HepG2 (cell line): ENCODE results near the gene PEX12. TPM values are rescaled to one million over a fixed set of nuclear protein-coding genes. Genes with fewer than 3 reads are reported as not detected.
A peak's percentile ranks its signal among the peaks of the same experiment; 100 is the strongest.

ENCODE experiments used
- ARID2 ChIP-seq: sonication (generic); formaldehyde crosslinking; IDR thresholded peaks from 2 replicates; pipeline ENCODE4 v1.8.1; 2022; ENCODE audit warnings: mild to moderate bottlenecking, missing genetic modification reagents, borderline replicate concordance
- CEBPG ChIP-seq: IDR thresholded peaks from 2 replicates; pipeline ENCODE4 v1.6.1; 2016
- MAZ ChIP-seq, 2 experiments: sonication (generic) in 1 of 2; formaldehyde crosslinking in 1 of 2; IDR thresholded peaks; 2 replicates each; pipeline versions ENCODE4 v1.5.0 to v1.6.1; 2012 to 2020; ENCODE audit warnings: low read depth in 2 of 2, mild to moderate bottlenecking in 2 of 2, borderline replicate concordance in 1 of 2, improper control_type of control experiment in 1 of 2, low read length in 1 of 2, missing genetic modification reagents in 1 of 2, moderate library complexity in 1 of 2
- MXD4 ChIP-seq: IDR thresholded peaks from 2 replicates; pipeline ENCODE4 v1.6.1; 2016; ENCODE audit warnings: mild to moderate bottlenecking, missing biosample characterization, missing genetic modification reagents
- PAWR ChIP-seq: sonication (generic); formaldehyde crosslinking; IDR thresholded peaks from 2 replicates; pipeline ENCODE4 v1.4.0; 2020; ENCODE audit warnings: missing genetic modification reagents, mild to moderate bottlenecking, borderline replicate concordance
- RXRB ChIP-seq: IDR thresholded peaks from 2 replicates; pipeline ENCODE4 v1.6.1; 2016; ENCODE audit warnings: borderline replicate concordance, missing genetic modification reagents, missing compliant biosample characterization
- SALL2 ChIP-seq: sonication (generic); formaldehyde crosslinking; IDR thresholded peaks from 2 replicates; pipeline ENCODE4 v1.8.1; 2023; ENCODE audit warnings: mild to moderate bottlenecking, missing genetic modification reagents, inconsistent platforms
- SKI ChIP-seq: fragments of 450-650 bp; IDR thresholded peaks from one replicate; pipeline ENCODE4 v1.6.1; 2018; ENCODE audit warnings: mild to moderate bottlenecking; ENCODE audit not compliant: partially characterized antibody
- TCF12 ChIP-seq, 2 experiments: fragments of 450-650 bp in 1 of 2; sonication (generic) in 1 of 2; formaldehyde crosslinking in 1 of 2; IDR thresholded peaks; 2 replicates each; pipeline versions ENCODE4 v1.6.1 to v1.8.0; 2017 to 2022; ENCODE audit warnings: antibody characterized with exemption in 1 of 2, mild to moderate bottlenecking in 1 of 2, missing genetic modification reagents in 1 of 2, moderate library complexity in 1 of 2
- TMF1 ChIP-seq: sonication (generic); formaldehyde crosslinking; IDR thresholded peaks from 2 replicates; pipeline ENCODE4 v1.8.1; 2022; ENCODE audit warnings: low read depth, missing genetic modification reagents
- ZKSCAN8 ChIP-seq: IDR thresholded peaks from 2 replicates; pipeline ENCODE4 v1.6.1; 2016; ENCODE audit warnings: borderline replicate concordance, missing genetic modification reagents, missing compliant biosample characterization
- ZNF143 ChIP-seq: sonication (generic); formaldehyde crosslinking; IDR thresholded peaks from 2 replicates; pipeline ENCODE4 v1.4.0; 2020; ENCODE audit warnings: missing genetic modification reagents
- ZNF256 ChIP-seq: sonication (generic); formaldehyde crosslinking; conservative IDR thresholded peaks from 2 replicates; pipeline ENCODE4 v1.4.0; 2020; ENCODE audit warnings: missing genetic modification reagents
- ZNF552 ChIP-seq: sonication (generic); formaldehyde crosslinking; IDR thresholded peaks from 2 replicates; pipeline ENCODE4 v1.9.0; 2022; ENCODE audit warnings: missing genetic modification reagents, mild to moderate bottlenecking, borderline replicate concordance
- ZNF605 ChIP-seq: sonication (generic); formaldehyde crosslinking; IDR thresholded peaks from 2 replicates; pipeline ENCODE4 v1.8.0; 2022; ENCODE audit warnings: mild to moderate bottlenecking, missing genetic modification reagents
- ZNF615 ChIP-seq: sonication (generic); formaldehyde crosslinking; IDR thresholded peaks from 2 replicates; pipeline ENCODE4 v1.5.0; 2020; ENCODE audit warnings: mild to moderate bottlenecking, missing genetic modification reagents, borderline replicate concordance
- polyA plus RNA-seq, 8 experiments: library from polyadenylated mRNA; depleted of rRNA in 3 of 8; stranded (reverse) in 7 of 8; unstranded in 1 of 8; fragments of >200 nt; fragmentation: Illumina TruSeq in 4 of 8; extraction: Trizol in 4 of 8; gene quantifications; 2 replicates each; pipeline versions ENCODE4 v1.2.1 to v1.2.3, GENCODE V29; 2011 to 2016; ENCODE audit warnings: low read depth in 4 of 8, missing spikeins in 1 of 8, mixed read lengths in 1 of 8; ENCODE audit not compliant: insufficient read depth in 1 of 8
- total RNA-seq, 5 experiments: library from RNA; depleted of rRNA; stranded (reverse); fragments of >200 nt; fragmentation: Illumina TruSeq; extraction: Trizol; gene quantifications; 2 replicates each; pipeline ENCODE4 v1.2.3, GENCODE V29; 2016; ENCODE audit warnings: low read depth in 1 of 5
- TF ChIP-seq, protein P1 (sequence below): sonication (generic); formaldehyde crosslinking; IDR thresholded peaks from 2 replicates; pipeline ENCODE4 v1.4.0; 2020; ENCODE audit warnings: mild to moderate bottlenecking, missing genetic modification reagents
- TF ChIP-seq, protein P2 (sequence below): sonication (generic); formaldehyde crosslinking; IDR thresholded peaks from 2 replicates; pipeline ENCODE4 v1.4.0; 2020; ENCODE audit warnings: missing genetic modification reagents, borderline replicate concordance
- TF ChIP-seq, protein P3 (sequence below): IDR thresholded peaks from 2 replicates; pipeline ENCODE4 v1.6.1; 2016; ENCODE audit warnings: mild to moderate bottlenecking
- TF ChIP-seq, protein P4 (sequence below): sonication (generic); formaldehyde crosslinking; IDR thresholded peaks from 2 replicates; pipeline ENCODE4 v1.9.0; 2021; ENCODE audit warnings: missing genetic modification reagents, mild to moderate bottlenecking, borderline replicate concordance

The PEX12 gene
- total and polyA plus RNA-seq, 2 of the 13 experiments (the other 11 are each of a cell fraction or from before 2014, with no cell fraction given) = 5.1 to 11.9 TPM

DNA sequence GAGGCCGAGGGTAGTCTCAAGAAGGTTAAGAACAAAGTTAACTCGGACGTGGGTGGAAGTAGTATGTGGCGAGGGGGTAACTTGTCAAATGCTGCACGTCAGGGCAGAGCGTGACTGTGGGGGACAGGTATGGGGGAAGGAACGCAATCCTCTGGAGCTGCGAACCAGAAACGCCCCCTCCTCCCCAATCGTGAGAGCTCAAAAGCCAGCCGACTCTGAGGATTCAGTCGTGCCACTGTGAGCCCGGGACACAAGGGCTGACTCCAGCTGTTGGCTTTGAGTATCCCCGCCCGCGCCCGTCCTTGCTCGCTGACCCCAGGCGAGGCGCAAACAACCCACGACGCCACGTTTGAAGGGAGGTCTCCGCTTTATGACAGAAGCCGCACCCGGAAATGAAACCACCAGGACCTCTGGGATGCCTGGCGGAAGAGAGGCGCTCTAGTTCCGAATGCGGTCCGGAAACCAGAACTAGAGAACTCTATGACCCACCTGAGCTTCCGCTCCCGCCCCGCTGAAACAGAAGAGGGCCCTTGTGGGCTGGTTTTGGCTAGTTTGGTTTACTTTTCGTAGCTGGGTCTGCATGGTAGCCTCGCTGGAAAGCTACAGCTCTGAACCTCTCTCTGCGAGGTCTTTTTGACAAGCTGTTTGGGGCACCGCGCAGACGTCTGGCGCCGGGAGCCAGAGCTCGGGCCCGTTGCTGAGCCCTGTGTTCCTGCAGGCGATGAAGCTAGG, at the start of gene PEX12 (continued):
- TF ChIP-seq MAZ (IDR thresholded peaks at IDR 0.05; ENCODE audit: borderline replicate concordance, low read depth, low read length) (no peak; the same call in none of the 2 replicates), MAZ (CRISPR knock-in tag; IDR thresholded peaks at IDR 0.05; ENCODE audit: low read depth) (peak; percentile 49; the same call in 1 of the 2 replicates), TCF12 (IDR thresholded peaks at IDR 0.05) (no peak), TCF12 (CRISPR knock-in tag; IDR thresholded peaks at IDR 0.05) (no peak), RXRB (CRISPR knock-in tag) (peak; percentile 72; the same call in 1 of the 2 replicates), TMF1 (CRISPR knock-in tag) (no peak), ZNF605 (CRISPR knock-in tag) (peak; percentile 91), ZNF552 (peak; percentile 82; the same call in 1 of the 2 replicates), CEBPG (no peak), SALL2 (CRISPR knock-in tag) (peak; percentile 51; the same call in 1 of the 2 replicates), ARID2 (CRISPR knock-in tag) (no peak), ZNF256 (CRISPR knock-in tag) (peak; percentile 64), PAWR (no peak), ZKSCAN8 (0 out of 2 replicates have a peak, but pooled peaks have one; percentile 31), MXD4 (CRISPR knock-in tag) (peak; percentile 19; the same call in 1 of the 2 replicates), ZNF143 (CRISPR knock-in tag) (peak; percentile 86), ZNF615 (CRISPR knock-in tag) (no peak), SKI (no peak)
- TF ChIP-seq, protein P1, sequence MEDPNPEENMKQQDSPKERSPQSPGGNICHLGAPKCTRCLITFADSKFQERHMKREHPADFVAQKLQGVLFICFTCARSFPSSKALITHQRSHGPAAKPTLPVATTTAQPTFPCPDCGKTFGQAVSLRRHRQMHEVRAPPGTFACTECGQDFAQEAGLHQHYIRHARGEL = no peak
- TF ChIP-seq, protein P2, sequence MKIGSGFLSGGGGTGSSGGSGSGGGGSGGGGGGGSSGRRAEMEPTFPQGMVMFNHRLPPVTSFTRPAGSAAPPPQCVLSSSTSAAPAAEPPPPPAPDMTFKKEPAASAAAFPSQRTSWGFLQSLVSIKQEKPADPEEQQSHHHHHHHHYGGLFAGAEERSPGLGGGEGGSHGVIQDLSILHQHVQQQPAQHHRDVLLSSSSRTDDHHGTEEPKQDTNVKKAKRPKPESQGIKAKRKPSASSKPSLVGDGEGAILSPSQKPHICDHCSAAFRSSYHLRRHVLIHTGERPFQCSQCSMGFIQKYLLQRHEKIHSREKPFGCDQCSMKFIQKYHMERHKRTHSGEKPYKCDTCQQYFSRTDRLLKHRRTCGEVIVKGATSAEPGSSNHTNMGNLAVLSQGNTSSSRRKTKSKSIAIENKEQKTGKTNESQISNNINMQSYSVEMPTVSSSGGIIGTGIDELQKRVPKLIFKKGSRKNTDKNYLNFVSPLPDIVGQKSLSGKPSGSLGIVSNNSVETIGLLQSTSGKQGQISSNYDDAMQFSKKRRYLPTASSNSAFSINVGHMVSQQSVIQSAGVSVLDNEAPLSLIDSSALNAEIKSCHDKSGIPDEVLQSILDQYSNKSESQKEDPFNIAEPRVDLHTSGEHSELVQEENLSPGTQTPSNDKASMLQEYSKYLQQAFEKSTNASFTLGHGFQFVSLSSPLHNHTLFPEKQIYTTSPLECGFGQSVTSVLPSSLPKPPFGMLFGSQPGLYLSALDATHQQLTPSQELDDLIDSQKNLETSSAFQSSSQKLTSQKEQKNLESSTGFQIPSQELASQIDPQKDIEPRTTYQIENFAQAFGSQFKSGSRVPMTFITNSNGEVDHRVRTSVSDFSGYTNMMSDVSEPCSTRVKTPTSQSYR (CRISPR knock-in tag) = peak; percentile 9; the same call in 1 of the 2 replicates
- TF ChIP-seq, protein P3, sequence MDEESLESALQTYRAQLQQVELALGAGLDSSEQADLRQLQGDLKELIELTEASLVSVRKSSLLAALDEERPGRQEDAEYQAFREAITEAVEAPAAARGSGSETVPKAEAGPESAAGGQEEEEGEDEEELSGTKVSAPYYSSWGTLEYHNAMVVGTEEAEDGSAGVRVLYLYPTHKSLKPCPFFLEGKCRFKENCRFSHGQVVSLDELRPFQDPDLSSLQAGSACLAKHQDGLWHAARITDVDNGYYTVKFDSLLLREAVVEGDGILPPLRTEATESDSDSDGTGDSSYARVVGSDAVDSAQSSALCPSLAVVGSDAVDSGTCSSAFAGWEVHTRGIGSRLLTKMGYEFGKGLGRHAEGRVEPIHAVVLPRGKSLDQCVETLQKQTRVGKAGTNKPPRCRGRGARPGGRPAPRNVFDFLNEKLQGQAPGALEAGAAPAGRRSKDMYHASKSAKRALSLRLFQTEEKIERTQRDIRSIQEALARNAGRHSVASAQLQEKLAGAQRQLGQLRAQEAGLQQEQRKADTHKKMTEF (CRISPR knock-in tag) = peak; percentile 88
- TF ChIP-seq, protein P4, sequence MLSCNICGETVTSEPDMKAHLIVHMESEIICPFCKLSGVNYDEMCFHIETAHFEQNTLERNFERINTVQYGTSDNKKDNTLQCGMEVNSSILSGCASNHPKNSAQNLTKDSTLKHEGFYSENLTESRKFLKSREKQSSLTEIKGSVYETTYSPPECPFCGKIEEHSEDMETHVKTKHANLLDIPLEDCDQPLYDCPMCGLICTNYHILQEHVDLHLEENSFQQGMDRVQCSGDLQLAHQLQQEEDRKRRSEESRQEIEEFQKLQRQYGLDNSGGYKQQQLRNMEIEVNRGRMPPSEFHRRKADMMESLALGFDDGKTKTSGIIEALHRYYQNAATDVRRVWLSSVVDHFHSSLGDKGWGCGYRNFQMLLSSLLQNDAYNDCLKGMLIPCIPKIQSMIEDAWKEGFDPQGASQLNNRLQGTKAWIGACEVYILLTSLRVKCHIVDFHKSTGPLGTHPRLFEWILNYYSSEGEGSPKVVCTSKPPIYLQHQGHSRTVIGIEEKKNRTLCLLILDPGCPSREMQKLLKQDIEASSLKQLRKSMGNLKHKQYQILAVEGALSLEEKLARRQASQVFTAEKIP (CRISPR knock-in tag) = no peak
